Putamen (tissue), 1 donor: ENCODE results near the gene GTF2IRD1.
"Not testable (repeated sequence)": the region's sequence is repeated elsewhere in the genome, so short reads cannot be mapped to it uniquely, and the experiment has no call there.

ENCODE experiments used
- DNase-seq: peaks from one replicate; pipeline ENCODE4 v3.0.0-alpha.2; 2016; ENCODE audit warnings: low spot score

Gene GTF2IRD1

GRCh38 chr7:74515276-74515675, 61.6 kb downstream of the GTF2IRD1 start:
- DNase-seq: no peak

GRCh38 chr7:74516214-74516613, 62.5 kb downstream of the GTF2IRD1 start:
- DNase-seq: no peak

DNA sequence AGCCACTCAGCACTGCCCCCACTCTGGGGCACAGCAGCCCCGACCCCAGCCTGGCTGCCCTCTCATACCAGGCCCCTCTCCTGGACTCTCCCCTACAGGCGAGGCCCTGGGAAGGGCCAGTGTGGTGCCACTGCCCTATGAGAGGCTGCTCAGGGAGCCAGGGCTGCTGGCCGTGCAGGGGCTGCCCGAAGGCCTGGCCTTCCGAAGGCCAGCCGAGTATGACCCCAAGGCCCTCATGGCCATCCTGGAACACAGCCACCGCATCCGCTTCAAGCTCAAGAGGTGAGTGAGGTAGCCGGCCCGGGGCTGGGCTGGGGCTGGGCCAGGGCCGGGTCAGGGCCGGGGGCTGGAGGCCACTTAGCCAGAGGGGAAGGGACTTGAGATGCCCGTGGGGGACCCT, 64.3 kb downstream of the GTF2IRD1 start:
- DNase-seq: no peak

GRCh38 chr7:74518654-74519053, 64.9 kb downstream of the GTF2IRD1 start:
- DNase-seq: no peak

DNA sequence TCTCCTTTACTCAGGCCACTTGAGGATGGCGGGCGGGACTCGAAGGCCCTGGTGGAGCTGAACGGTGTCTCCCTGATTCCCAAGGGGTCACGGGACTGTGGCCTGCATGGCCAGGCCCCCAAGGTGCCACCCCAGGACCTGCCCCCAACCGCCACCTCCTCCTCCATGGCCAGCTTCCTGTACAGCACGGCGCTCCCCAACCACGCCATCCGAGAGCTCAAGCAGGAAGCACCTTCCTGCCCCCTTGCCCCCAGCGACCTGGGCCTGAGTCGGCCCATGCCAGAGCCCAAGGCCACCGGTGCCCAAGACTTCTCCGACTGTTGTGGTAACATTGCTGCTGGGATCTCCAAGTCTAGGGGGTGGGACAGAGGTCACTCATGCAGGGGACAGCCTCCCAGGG, 65.7 kb downstream of the GTF2IRD1 start:
- DNase-seq: no peak

- DNase-seq: no peak
These were observed 68.1 kb downstream of the GTF2IRD1 start for GRCh38 chr7:74521855-74522254.

DNA sequence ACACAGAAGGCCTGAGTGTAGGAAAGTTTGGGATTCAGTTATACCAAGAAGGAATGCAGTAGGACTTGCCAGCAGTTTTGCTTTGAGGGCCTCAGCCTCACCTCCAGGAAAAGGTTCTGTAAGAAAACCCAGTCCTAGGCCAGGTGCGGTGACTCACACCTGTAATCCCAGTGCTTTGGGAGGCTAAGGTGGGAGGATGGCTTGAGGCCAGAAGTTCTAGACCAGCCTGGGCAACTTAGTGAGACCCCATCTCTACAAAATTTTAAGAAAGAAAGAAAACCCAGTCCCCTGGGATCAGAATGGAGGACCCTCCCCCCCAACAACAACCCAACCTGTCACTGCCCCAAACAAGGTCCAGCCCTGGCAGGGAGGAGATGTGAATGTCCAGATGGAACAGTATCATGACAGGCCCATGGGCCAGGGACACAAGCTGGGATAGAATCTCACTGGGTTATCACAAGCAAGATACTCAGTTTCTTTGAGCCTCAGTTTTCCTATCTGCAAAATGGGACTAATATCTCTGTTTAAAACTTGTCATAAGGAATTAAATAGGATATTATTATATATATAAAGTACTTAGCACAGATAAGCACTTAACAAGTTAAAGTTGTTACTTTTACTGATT, 68.7 kb downstream of the GTF2IRD1 start:
- no peak for DNase-seq

- DNase-seq: no peak
These were observed 69.3 kb downstream of the GTF2IRD1 start for GRCh38 chr7:74523015-74523414.

DNA sequence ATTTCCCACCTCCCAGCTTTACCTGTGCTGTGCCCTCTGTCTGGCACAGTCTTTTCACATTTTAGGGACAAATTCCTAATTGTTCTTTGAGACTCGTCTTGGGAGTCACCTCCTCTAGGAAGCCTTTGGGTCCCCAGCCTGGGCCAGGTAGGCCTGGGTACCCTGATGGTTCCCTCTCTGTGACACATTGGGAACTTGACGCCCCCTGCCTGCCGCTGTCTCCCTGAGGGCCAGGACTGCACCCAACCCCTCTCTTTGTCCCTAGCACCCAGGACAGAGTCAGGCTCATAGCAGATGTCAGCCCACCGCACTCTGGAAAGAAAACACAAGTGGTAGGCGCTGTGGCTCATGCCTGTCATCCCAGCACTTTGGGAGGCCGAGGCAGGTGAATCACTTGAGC, 71.4 kb downstream of the GTF2IRD1 start:
- DNase-seq: no peak

DNA sequence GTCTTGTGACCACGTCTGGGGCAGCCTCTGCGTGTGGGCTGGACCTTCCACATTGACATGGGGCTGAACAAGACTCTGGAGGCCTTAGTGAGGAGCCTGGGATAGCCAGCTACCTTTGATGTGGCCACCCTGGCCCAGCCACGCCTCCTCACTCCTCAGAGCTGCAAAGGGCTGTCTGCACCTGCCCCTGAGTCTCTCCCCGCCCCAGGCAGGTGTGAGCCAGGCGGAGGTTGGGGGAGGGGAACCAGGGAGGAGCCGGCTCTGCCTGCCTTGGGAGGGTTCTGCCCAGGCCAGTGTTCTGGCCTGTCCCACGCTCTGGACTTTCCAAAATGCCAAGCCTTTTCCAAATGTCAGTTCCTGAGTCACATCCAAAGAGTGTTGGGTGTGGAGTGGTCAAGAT, 72.2 kb downstream of the GTF2IRD1 start:
- no peak for DNase-seq

- no peak for DNase-seq
These were observed 73.1 kb downstream of the GTF2IRD1 start for GRCh38 chr7:74526780-74527179.

DNA sequence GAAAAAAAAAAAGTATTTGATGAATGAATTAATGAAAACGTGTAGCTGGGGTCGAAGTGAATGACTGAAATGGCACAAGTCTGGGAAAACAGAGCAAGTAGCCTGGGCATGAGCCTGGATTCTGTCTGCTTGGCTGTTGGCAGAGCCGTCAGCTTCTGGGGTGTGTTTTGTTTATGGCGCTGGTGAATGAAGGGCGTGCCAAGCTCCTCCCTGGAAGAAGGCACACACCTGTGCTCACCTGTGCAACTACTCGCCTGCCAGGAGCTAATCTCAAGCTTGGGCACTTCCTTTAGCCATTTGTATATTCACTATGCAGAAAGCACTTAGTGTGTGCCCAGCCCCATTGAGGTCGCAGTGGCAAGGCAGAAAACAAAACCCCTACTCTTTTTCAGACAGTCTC, 74.1 kb downstream of the GTF2IRD1 start:
- DNase-seq: no peak

DNA sequence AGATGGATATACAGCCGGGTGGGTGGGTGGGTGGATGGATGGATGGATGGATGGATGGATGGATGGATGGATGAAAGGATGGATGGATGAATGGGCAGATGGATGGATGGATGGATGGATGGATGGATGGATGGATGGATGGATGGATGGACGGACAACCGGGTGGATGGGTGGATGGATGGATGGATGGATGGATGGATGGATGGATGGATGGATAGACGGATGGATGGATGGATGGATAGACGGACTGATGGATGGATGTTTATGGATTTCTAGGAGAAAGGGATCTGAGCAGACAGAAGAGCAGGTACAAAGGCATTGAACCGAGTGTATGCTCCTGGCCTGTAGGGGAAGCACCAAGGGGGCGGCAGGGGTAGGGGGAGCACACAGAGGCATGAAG, 75.1 kb downstream of the GTF2IRD1 start:
- not testable (repeated sequence) for DNase-seq

GRCh38 chr7:74535951-74536356, 82.2 kb downstream of the GTF2IRD1 start:
- DNase-seq: no peak

GRCh38 chr7:74541937-74542336, 88.2 kb downstream of the GTF2IRD1 start:
- not testable (repeated sequence) for DNase-seq

DNA sequence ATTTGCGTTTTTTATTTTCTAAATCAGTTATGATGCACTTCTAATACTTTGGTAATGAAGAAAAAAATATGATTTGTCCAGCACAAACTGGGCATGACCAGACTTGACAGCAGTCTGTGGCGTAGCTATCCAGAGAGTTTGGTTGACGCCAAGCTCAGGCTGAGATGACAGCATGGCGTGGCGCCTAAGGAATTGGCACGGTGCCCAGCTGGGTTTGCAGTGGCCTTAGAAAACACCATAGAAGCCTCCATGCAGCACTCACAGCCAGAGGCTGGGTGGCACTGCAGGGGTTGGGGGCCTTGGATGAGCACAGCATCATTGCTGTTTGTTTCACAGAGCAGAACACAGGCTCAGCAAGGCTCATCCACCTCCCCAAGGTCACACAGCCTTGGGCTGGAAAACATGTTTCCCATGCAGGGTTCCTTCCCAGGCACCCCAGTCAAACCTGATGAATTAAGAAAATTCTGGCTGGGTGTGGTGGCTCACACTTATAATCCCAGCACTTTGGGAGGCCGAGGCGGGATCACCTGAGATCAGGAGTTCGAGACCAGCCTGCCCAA, 88.9 kb downstream of the GTF2IRD1 start:
- peak; percentile 27 for DNase-seq

DNA sequence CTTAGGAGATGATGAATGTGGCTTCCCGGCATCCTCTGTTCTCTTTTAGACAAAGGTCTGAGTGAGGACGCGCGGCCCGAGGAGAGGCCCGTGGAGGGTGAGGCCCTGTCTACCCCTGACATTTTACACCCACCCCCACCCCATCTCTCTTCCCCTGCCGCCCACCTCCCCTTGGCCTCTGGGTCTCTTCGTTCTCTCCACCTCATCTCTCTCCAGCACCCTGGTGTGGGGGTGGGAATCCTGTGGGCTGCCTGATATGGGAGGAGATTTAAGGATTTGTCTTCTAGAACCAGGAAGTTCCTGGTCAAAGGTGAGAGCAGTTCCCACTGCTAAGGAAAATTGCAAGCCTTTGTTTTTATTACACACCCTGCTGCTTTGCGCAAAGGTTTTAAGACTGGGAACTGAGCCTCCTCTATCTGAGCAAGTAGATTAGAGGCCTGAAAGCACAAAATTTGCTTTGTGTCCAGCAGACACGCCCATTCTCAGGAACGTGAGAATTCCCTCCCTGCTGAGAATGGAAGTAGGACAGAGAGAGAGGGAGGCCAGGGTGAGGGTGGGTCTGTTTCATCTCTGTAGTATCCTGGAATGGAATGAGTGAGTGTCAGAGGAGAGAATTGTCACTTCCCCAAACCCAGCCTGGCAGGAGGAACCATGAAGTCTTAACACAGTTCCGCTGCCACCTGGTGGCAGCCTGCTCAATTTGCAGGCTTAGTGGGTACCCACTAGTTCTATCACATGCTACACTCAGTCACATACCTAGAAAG, 91.2 kb downstream of the GTF2IRD1 start:
- DNase-seq: no peak

GRCh38 chr7:74545921-74546320, 92.2 kb downstream of the GTF2IRD1 start:
- no peak for DNase-seq

- not testable (repeated sequence) for DNase-seq
These were observed 99.9 kb downstream of the GTF2IRD1 start for GRCh38 chr7:74553596-74554012.

DNA sequence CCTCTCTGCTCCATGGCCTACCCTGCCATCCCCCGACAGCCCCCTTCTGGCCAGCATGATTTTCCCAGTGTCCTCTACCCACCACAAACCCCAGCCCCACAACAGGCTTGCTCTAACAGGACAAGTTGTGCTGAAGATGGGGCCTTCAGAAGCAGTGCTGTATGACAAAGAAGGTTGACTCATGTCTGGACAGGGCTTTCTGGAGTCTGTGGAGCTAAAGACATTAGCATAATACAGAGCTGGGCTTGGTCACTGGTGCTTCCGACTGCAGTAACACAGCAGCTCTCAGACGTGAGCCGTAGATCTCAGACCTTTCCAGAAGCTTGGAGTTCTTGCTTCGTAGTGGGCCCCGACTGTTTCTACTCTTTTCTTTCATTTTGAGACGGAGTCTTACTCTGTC, 100.5 kb downstream of the GTF2IRD1 start:
- no peak for DNase-seq

GRCh38 chr7:74560086-74560719, 106.5 kb downstream of the GTF2IRD1 start:
- no peak for DNase-seq

DNA sequence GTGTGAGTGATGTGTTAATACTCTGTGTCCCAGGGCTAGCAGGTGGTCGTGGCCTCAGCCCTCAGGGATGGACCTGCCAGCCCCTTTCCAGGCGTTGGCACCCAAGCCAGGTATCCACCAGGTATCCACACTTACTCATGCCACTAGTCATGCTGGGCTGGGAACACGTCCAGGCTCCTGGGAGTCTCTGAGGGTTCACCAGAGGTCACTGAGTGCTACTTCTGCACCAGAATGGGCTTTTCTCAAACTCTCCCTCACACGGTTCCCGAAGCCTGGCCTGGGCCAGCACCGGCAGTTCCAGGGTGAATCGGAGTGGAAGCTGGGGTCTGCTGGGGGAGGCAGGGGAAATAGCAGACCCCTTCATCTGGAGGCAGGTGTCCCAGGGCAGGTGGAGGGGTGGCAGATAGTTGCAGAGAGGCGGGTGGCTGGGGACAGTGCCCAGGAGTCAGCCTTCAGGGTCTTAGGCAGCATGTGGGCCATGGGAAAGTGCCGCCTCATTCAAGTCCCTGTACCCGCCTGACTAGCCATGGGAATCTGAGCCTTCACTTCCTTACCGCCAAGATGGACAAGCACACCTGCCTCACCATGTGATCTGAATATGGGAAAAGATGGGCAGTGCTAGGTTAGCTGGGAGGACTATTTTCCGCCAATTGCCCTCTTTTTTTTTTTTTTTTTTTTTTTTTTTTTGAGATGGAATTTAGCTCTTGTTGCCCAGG, 108.3 kb downstream of the GTF2IRD1 start:
- no peak for DNase-seq
